IPS-18c (cell line): ENCODE data around the gene ADA.
A peak's percentile ranks its signal among the peaks of the same experiment; 100 is the strongest.
"Not testable (repeated sequence)": the region's sequence is repeated elsewhere in the genome, so short reads cannot be mapped to it uniquely, and the experiment has no call there.

Experiments
- H3K4me3 ChIP-seq: 2 replicates; pipeline ENCODE4 v1.7.0; 2013; ENCODE audit warnings: low read depth, mild to moderate bottlenecking, low read length, moderate library complexity; ENCODE audit not compliant: insufficient read depth
- H3K9me3 ChIP-seq: one replicate; pipeline ENCODE4 v1.6.1; 2013; ENCODE audit warnings: mild to moderate bottlenecking, low read length, moderate library complexity; ENCODE audit not compliant: control insufficient read depth, insufficient read depth

Gene ADA

DNA sequence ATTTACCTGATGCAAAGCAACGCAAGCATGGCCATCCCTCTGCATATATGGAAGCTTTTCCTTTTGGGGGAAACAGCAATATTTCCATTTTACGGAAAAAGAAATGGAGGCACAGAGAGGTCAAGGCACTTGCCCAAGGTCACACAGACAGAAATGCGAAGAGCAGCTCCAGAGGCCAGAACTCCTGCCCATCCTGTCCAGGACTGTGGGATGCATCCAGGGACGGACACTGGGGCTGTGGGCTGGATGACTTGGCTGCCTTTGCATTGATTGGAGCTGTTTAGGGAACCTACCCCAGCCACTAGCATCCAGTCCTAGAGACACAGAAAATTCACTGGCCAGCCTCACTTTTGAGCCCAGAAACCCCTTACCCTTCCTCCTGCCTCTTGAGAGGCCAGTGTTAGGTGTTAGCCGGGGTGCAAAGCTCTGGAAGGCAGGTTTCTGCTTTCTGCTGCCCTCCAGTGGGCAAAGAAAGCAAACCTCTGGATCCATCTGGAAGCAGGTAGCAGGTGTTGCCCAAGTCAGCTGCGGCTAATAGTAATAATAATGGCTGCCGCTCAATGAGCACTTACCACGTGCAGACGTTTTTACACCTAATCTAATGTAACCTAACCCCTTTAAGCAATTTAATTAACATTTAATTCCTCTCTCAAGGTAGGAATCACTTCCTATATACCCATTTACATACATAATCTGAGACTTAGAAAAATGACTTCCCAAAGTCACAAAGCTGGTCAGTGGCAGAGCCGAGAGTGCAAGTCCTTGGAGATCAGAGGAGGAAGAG, 32.0 kb upstream of the ADA start:
- Histone ChIP-seq H3K9me3 (no peaks in the 10 kb centered on the region), H3K4me3 (no peak overlapping the region)

DNA sequence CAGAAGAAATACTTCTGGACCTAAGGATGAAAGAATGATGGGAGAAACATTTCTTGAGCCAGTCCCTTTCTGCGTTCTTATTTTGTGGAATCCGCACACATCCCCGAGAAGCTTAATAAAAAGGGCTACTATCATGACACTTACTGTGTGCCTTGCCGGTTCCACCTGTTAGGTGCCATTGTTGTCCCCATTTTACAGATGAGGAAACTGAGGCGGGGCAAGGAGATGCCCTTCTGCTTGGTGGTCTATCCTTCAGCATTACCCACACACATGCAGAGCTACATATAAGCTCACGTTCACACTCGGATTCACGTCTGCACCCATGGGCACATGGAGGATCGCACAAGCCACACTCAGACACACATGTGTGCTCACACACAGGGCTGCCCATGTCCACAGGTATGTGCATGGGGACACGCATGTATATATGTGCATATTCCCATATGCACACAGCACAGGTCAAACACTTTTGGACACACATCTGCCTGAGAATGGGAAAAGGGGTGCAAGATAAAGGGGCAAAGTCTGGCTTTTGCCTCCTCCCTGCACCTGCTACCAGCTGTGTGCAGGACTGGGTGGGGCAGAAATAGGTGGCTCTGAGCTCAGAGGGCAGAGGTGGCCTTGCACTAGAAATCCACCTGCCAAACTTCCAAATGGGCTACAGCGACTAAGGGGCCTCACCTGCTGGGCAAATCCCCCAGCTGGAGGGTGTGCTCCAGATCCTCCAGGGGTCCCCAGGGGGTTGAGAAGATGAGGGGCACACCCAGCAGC, 30.5 kb upstream of the ADA start:
- H3K9me3 ChIP-seq: no peaks in the 10 kb centered on the region
- H3K4me3 ChIP-seq: no peak overlapping the region

DNA sequence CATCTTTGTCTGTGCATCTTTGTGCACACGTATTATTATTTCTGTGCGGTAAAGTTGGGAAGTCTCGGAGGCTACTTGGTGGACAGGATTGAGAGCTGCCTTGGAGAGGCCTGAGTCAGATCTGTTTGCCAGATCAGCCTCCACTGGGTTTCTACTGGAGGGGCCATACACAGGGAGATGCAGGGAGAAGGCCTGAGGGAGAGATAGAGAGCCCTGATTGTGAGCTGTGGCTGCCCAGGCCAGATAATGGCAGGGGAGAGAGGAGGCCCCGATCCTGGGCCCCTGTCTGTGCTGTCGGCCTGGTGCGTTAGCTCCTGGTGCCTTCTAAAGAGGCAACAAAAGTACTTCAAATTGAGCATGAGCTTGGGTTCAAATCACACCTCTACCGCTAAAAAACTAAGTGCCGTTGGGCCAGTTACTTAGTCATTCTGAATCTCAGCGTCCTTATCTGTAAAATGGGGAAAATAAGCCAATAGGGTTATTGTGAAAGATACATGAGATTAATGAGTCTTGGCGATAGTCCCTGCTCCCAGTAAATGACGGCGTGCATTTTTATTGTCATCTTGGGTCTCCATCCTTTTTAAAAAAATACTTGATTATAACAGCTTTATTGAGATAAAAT, 27.6 kb upstream of the ADA start:
- Histone ChIP-seq H3K4me3 (no peak overlapping the region), H3K9me3 (no peaks in the 10 kb centered on the region)

DNA sequence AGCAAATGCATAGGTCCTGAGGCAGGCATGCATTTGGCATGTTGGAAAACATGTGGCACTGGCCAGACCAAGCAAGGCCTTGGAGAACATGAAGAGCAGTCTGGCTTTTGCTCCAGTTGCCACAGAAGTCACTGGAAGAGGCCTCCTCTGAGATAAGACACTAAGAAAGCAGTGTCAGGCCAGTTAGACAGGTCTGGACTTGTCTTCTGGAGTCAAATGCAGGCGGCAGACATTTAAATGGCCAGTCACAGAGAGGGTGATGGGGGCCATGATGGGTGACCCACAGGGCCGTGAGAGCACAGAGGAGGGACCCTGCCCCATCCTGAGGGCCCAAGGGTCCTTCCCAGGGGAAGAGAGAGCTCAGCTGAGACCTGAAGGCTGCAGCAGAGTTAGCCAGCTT, 26.7 kb upstream of the ADA start:
- Histone ChIP-seq H3K9me3 (no peaks in the 10 kb centered on the region), H3K4me3 (no peak overlapping the region)

DNA sequence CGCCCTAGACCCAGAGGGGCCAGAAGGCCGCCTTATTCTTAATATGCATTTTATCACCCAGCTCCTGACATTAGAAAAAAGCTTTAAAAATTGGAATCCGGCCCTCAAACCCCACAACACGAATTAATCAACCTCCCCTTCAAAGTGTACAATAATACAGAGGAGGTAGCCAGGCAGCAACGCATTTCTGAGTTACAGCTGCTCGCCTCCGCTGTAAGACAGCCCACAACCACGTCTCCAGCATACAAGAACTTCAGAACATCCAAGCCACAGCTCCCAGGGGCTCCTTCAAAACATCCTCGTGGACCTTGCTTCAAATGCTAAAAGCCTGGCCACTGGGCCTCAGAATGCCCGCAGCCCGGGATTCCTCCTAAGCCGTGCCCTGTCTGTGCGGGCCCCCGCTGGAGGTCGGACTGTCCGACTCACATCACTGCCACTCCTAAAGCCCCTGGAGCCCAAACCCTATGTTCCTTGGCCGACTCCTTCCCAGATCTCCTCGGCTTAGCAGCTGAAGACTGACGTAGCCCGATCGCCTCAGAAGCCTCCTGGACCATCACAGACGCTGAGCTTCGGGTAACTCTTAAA, 20.9 kb upstream of the ADA start:
- not testable (repeated sequence) for H3K4me3 ChIP-seq

DNA sequence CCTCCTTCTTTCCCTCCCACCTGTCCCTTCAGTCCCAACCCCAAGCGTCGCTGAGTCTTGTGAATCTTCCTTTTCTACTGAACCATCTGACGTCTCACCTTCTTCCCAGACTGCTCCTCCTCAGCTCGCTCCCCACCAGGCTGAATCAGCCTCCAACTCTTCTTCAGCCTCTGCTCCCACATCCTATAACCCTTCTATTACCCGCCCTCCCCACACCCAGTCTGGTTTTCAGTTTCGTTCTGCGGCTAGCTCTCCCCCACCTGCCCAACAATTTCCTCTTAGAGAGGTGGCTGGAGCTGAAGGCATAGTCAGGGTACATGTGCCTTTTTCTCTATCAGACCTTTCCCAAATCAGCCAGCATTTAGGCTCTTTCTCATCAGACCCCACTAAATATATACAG, 20.0 kb upstream of the ADA start:
- not testable (repeated sequence) for H3K9me3 ChIP-seq, H3K4me3 ChIP-seq

More for the DNA sequence above, 20.9 kb upstream of the ADA start:
- not testable (repeated sequence) for H3K9me3 ChIP-seq

DNA sequence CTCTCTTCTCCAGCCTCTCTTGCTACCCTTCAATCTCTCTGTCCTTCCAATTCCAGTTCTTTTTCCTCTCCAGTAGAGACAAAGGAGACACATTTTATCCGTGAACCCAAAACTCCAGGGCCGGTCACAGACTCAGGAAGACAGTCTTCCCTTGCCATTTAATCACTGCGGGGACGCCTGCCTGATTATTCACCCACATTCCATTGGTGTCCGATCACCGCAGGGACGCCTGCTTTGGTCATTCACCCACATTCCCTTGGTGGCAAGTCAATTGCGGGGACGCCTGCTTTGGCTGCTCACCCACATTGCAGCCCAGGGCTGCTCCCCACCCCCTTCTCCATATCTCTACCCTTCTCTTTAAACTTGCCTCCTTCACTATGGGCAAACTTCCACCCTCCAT, 19.4 kb upstream of the ADA start:
- not testable (repeated sequence) for H3K4me3 ChIP-seq

DNA sequence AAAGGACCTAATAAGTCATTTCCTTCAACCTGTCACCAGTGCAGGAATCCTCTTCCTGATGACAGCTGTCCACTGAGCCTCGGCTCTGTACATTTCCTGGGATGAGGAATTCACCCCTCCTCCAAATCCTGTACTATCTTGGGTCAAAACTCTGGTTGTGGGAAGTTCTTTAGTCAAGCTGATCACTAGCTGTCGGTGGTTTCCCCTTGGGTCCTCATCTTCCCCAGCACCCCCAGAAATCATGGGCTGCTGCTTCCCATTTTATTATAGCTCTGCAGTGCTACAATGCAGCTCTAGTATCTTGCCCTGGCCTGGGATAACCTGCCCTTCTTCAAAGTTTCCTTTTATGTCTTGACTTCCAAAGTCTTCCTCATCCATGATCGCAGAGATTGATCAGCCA, 14.6 kb upstream of the ADA start:
- no peak overlapping the region for H3K4me3 ChIP-seq
- no peaks in the 10 kb centered on the region for H3K9me3 ChIP-seq

More for the DNA sequence above, 19.4 kb upstream of the ADA start:
- not testable (repeated sequence) for H3K9me3 ChIP-seq

DNA sequence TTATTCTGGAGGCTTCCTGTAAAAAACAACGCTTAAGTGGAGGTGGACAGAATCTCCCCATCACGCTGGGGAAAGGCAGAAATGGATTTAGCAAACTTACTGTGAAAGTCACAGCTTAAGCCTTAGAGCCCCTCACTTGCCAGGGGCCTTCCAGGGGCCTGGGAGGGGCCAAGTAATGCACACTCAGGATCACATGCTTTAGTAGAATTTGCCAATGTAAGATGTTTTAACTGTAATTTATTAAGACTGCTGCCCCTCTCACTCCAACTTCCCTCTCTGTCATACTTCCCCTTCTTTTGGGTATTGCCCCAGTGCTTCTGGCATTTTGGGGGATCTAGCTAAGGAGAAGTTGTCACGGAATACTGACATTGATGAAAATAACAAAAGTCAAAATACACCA, 12.6 kb upstream of the ADA start:
- Histone ChIP-seq H3K9me3 (no peaks in the 10 kb centered on the region), H3K4me3 (no peak overlapping the region)

DNA sequence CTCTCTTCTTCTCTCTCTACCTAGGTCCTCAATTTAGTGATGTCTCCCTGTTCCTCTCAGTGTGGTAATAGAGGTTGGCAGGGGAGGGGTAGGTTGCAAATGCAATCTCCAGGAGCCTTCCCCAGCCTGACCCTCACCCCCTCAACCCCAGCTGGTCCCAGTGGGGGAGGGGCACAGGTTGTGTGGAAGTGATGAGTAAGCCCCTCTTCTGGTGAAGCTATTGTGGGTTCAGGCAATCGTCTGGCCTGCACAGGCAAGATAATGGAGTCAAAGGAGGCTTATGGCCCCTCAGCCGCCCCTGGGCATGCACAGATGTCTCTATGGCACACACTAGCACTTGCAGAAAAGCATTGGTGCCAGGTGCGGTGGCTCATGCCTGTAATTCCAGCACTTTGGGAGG, 10.8 kb upstream of the ADA start:
- H3K9me3 ChIP-seq: no peaks in the 10 kb centered on the region

DNA sequence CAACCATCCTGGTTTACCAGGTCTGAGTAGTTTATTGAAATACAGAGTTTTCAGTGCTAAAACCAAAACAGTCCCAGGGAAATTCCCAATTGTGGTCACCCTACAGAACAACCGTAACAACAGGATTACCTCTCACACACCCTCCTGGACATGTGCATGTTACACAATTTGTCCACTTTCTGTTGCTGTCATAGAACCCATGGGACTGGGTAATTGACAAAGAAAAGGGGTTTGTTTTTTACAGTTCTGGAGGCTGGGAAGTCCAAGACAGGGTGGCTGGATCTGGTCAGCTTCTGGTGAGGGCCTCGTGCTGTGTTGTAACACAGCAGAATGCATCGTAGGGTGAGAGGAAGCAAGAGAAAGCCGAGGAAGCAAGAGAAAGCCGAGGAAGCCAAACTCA, 9.1 kb upstream of the ADA start:
- Histone ChIP-seq H3K9me3 (no peaks in the 10 kb centered on the region), H3K4me3 (no peak overlapping the region)

More for the DNA sequence above, 10.8 kb upstream of the ADA start:
- no peak overlapping the region for H3K4me3 ChIP-seq

DNA sequence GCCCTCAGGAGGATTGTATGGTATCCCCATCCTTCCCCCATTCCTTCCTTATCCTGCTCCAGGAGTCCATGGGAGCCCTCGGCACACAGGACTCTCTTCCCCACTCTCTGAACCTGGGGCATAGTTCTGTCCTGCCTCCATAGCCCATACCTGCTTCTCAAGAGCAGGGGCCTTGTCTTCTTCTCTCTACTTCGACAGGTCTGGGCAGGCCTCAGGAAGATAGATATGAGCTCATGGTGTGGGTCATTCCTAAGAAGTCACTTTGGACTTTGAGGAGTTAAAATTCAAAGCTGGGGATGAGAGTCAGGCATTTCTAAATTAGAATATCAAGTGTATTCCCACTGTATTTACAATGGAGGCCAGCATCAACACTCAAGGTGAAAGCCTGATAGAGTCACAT, 8.4 kb upstream of the ADA start:
- no peak overlapping the region for H3K4me3 ChIP-seq
- no peaks in the 10 kb centered on the region for H3K9me3 ChIP-seq

DNA sequence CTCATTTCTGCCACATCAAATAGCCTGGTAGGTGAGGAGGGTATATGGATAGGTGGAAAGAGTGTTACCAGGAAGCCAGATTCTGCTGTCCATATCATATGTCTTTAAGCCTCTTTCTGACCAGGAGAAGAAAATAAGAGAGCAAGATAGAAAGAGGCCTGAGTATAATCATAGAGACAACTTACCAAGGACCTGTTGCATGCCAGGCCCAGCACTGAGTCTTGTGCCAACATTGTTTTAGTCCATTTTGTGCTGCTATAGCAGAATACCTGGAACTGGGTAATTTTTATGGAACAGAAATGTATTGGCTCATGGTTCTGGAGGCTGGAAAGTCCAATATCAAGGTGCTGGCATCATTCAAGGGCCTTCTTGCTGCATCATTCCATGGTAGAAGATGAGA, 7.3 kb upstream of the ADA start:
- Histone ChIP-seq H3K4me3 (no peak overlapping the region), H3K9me3 (no peaks in the 10 kb centered on the region)

DNA sequence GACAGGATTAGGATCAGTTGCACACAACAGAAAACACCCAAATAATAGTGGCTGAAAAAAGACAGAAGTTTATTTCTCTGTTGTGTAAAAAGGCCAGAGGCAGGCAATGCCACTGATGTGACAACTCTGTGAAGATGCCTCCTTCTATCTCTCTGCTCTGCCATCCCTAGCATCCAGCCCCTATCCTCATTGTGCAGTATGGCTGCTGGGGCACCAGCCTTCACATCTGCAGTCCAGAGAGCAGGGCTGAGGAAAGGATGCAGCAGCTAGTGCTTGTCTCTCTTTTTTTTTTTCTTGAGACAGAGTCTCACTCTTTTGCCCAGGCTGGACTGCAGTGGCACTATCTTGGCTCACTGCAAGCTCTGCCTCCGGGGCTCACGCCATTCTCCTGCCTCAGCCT, 6.4 kb upstream of the ADA start:
- no peaks in the 10 kb centered on the region for H3K9me3 ChIP-seq
- H3K4me3 ChIP-seq: no peak overlapping the region

DNA sequence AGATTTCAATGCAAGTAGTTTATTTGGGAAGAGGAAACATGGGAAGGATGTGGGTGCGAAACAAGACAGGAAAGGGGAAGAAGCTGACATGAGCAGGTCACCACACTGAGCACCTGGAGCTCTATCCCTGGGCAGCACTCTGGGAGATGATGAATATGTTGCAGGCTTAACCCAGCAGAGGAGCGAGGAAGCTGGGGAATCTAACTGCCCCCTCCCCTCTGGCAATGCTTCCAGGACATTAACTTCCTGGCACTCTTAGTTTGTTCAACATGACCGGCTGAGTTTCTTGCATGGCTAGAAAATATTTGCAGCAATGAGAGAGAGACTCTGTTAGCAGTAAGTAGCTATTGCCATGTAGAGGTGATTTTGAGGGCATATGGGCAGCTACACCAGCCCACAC, 4.9 kb upstream of the ADA start:
- Histone ChIP-seq H3K9me3 (no peaks in the 10 kb centered on the region), H3K4me3 (no peak overlapping the region)

DNA sequence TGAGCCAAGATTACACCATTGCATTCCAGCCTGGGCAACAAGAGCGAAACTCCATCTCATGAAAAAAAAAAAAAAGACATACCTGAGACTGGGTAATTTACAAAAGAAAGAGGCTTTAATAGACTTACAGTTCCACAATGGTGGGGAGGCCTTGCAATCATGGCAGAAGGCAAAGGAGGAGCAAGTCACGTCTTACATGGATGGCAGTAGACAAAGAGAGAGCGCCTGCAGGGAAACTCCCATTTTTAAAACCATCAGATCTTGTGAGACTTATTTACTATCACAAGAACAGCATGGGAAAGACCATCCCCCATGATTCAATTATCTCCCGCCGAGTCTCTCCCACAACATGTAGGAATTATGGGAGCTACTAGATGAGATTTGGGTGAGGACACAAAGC, 2.7 kb upstream of the ADA start:
- H3K4me3 ChIP-seq, H3K9me3 ChIP-seq: not testable (repeated sequence)

DNA sequence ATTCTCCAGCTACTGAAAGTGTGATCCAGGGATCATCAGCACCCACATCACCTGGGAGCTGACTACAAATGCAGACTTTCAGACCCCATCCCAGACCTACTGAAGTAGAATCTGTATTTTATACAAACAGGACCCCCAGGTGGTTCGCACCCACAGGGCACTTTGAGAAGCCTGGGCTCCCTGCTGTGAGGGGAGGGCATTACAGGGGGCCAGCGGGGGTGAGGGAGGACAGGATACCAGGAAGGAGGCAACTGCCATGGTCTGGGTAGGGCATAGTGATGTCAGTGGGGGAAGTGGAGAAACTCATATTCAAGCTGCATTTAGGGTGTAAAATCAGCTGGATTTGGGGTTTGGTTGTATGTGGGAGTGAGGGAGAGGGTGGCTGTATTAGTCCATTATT, 2.0 kb upstream of the ADA start:
- no peaks in the 10 kb centered on the region for H3K9me3 ChIP-seq
- no peak overlapping the region for H3K4me3 ChIP-seq

DNA sequence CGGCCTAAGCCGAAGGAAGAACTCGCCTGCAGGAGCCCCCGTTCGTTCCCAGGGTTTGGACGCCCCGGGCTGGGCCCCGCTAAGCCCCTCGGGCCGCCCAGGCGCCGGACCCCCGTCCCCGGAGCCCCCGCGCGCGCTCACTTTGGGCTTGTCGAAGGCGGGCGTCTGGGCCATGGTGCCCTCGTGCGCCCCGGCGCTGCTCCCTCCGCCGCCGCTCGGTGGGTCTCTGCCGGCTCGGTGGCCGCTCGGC, 140 bp downstream of the ADA start:
- Histone ChIP-seq H3K9me3 (no peaks in the 10 kb centered on the region), H3K4me3 (peak overlapping the region; percentile 81)
